SJSA1 (cell line): ENCODE results near the gene MESP2. TPM values are rescaled to one million over a fixed set of nuclear protein-coding genes. Genes with fewer than 3 reads are reported as not detected.

Experiments used
- DNase-seq, 2 experiments: peaks; one replicate each; pipeline ENCODE4 v3.0.0-alpha.2; 2015 to 2020; ENCODE audit warnings: low spot score in 2 of 2, low read depth in 1 of 2
- H3K27ac ChIP-seq: fragments of 250-450 bp; sonication (Bioruptor Pico); 2 replicates; pipeline ENCODE4 v1.5.1; 2020; ENCODE audit warnings: mild to moderate bottlenecking, moderate library complexity
- H3K27me3 ChIP-seq: fragments of 250-450 bp; sonication (Bioruptor Pico); replicated peaks from 2 replicates; pipeline ENCODE4 v1.5.1; 2020; ENCODE audit warnings: mild to moderate bottlenecking, moderate library complexity
- H3K36me3 ChIP-seq: fragments of 250-450 bp; sonication (Bioruptor Pico); 2 replicates; pipeline ENCODE4 v1.5.1; 2020; ENCODE audit warnings: mild to moderate bottlenecking
- H3K4me1 ChIP-seq: fragments of 250-450 bp; sonication (Bioruptor Pico); replicated peaks from 2 replicates; pipeline ENCODE4 v1.6.1; 2021; ENCODE audit warnings: mild to moderate bottlenecking
- H3K4me3 ChIP-seq: fragments of 250-450 bp; sonication (Bioruptor Pico); 2 replicates; pipeline ENCODE4 v1.5.1; 2020; ENCODE audit warnings: mild to moderate bottlenecking
- H3K9me3 ChIP-seq: fragments of 250-450 bp; sonication (Bioruptor Pico); replicated peaks from 2 replicates; pipeline ENCODE4 v1.5.1; 2020; ENCODE audit warnings: mild to moderate bottlenecking
- total RNA-seq: library from RNA; depleted of rRNA; stranded (reverse); fragments of >200 nt; shearing (Covaris generic); gene quantifications from 2 replicates; pipeline ENCODE4 v1.2.3, GENCODE V29; 2014; rRNA removed

Gene MESP2
- not detected in 2 replicates for total RNA-seq

GRCh38 chr15:89776274-89777072 lies at the start of gene MESP2:
Gene MESP2 (plus strand): TSS chr15:89776332. CDS start chr15:89776358, 26 bp downstream.
- Histone ChIP-seq H3K27ac (no peak within 1 kb of the TSS), H3K9me3 (no peaks in the 10 kb centered on the region)

GRCh38 chr15:89728254-89728653 lies 47.9 kb upstream of the MESP2 start:
- H3K4me3 ChIP-seq, result no peak overlapping the region
- H3K27me3 ChIP-seq, result 0 out of 2 replicates have a peak, but pooled peaks cover 4% of the 10 kb centered on the region
- H3K4me1 ChIP-seq, result no peaks in the 10 kb centered on the region
- no peak overlapping the region for H3K27ac ChIP-seq
- H3K9me3 ChIP-seq, result no peaks in the 10 kb centered on the region; the same call in 1 of the 2 replicates
- no peak for DNase-seq
- no peaks in the 10 kb centered on the region for H3K36me3 ChIP-seq

More at GRCh38 chr15:89776274-89777072, at the start of gene MESP2:
- peak within 1 kb of the TSS; percentile 24 for H3K4me3 ChIP-seq
- no peaks in the 10 kb centered on the region for H3K27me3 ChIP-seq
- no peaks in the 10 kb centered on the region for H3K36me3 ChIP-seq
- DNase-seq, result peak; percentile 77 to 92
- H3K4me1 ChIP-seq, result peaks cover 18% of the 10 kb centered on the region

GRCh38 chr15:89731275-89731674 lies 44.9 kb upstream of the MESP2 start:
- Histone ChIP-seq H3K27me3 (peaks cover 11% of the 10 kb centered on the region; the same call in 1 of the 2 replicates), H3K9me3 (no peaks in the 10 kb centered on the region), H3K4me3 (no peak overlapping the region), H3K36me3 (no peaks in the 10 kb centered on the region), H3K27ac (no peak overlapping the region), H3K4me1 (no peaks in the 10 kb centered on the region)
- no peak for DNase-seq

GRCh38 chr15:89732451-89733172 lies 43.5 kb upstream of the MESP2 start:
- Histone ChIP-seq H3K36me3 (no peaks in the 10 kb centered on the region), H3K9me3 (no peaks in the 10 kb centered on the region), H3K4me3 (no peak overlapping the region), H3K27me3 (peaks cover 11% of the 10 kb centered on the region; the same call in 1 of the 2 replicates), H3K27ac (no peak overlapping the region), H3K4me1 (no peaks in the 10 kb centered on the region)
- no peak for DNase-seq

- H3K27me3 ChIP-seq, result peaks cover 11% of the 10 kb centered on the region; the same call in 1 of the 2 replicates
Observed at GRCh38 chr15:89735773-89736172, 40.4 kb upstream of the MESP2 start.

GRCh38 chr15:89740137-89740536 lies 36.0 kb upstream of the MESP2 start:
- peak; percentile 62 to 63 for DNase-seq
- Histone ChIP-seq H3K9me3 (no peaks in the 10 kb centered on the region), H3K4me3 (no peak overlapping the region), H3K36me3 (no peaks in the 10 kb centered on the region), H3K4me1 (no peaks in the 10 kb centered on the region), H3K27me3 (peaks cover 1% of the 10 kb centered on the region; the same call in 1 of the 2 replicates), H3K27ac (no peak overlapping the region)

More at GRCh38 chr15:89735773-89736172, 40.4 kb upstream of the MESP2 start:
- Histone ChIP-seq H3K9me3 (no peaks in the 10 kb centered on the region), H3K4me1 (no peaks in the 10 kb centered on the region), H3K4me3 (no peak overlapping the region), H3K36me3 (no peaks in the 10 kb centered on the region), H3K27ac (no peak overlapping the region)
- DNase-seq, result no peak

GRCh38 chr15:89743011-89743410 lies 33.1 kb upstream of the MESP2 start:
- Histone ChIP-seq H3K4me1 (no peaks in the 10 kb centered on the region), H3K9me3 (no peaks in the 10 kb centered on the region), H3K36me3 (no peaks in the 10 kb centered on the region), H3K4me3 (no peak overlapping the region), H3K27ac (no peak overlapping the region), H3K27me3 (no peaks in the 10 kb centered on the region)
- DNase-seq, result no peak

GRCh38 chr15:89743594-89743993 lies 32.5 kb upstream of the MESP2 start:
- Histone ChIP-seq H3K4me3 (no peak overlapping the region), H3K27me3 (no peaks in the 10 kb centered on the region), H3K4me1 (no peaks in the 10 kb centered on the region), H3K36me3 (no peaks in the 10 kb centered on the region), H3K27ac (no peak overlapping the region), H3K9me3 (no peaks in the 10 kb centered on the region)
- DNase-seq, result no peak

GRCh38 chr15:89745131-89745530 lies 31.0 kb upstream of the MESP2 start:
- Histone ChIP-seq H3K27me3 (no peaks in the 10 kb centered on the region), H3K27ac (no peak overlapping the region), H3K9me3 (no peaks in the 10 kb centered on the region), H3K36me3 (no peaks in the 10 kb centered on the region), H3K4me3 (no peak overlapping the region), H3K4me1 (peaks cover under 1% of the 10 kb centered on the region)
- no peak for DNase-seq

- no peak for DNase-seq
- H3K27me3 ChIP-seq, result no peaks in the 10 kb centered on the region
- peaks cover 7% of the 10 kb centered on the region for H3K4me1 ChIP-seq
- H3K36me3 ChIP-seq, result no peaks in the 10 kb centered on the region
- no peak overlapping the region for H3K4me3 ChIP-seq
- no peaks in the 10 kb centered on the region for H3K9me3 ChIP-seq
- H3K27ac ChIP-seq, result no peak overlapping the region
Observed at GRCh38 chr15:89745768-89746167, 30.4 kb upstream of the MESP2 start.

GRCh38 chr15:89746386-89746780 lies 29.7 kb upstream of the MESP2 start:
- H3K4me1 ChIP-seq, result peaks cover 13% of the 10 kb centered on the region
- no peaks in the 10 kb centered on the region for H3K36me3 ChIP-seq
- no peaks in the 10 kb centered on the region for H3K27me3 ChIP-seq
- H3K4me3 ChIP-seq, result no peak overlapping the region
- no peaks in the 10 kb centered on the region for H3K9me3 ChIP-seq
- no peak overlapping the region for H3K27ac ChIP-seq
- DNase-seq, result no peak

- no peak for DNase-seq
- H3K27ac ChIP-seq, result no peak overlapping the region
- H3K4me1 ChIP-seq, result peaks cover 16% of the 10 kb centered on the region
- H3K4me3 ChIP-seq, result no peak overlapping the region
- no peaks in the 10 kb centered on the region for H3K9me3 ChIP-seq
- H3K27me3 ChIP-seq, result no peaks in the 10 kb centered on the region
- no peaks in the 10 kb centered on the region for H3K36me3 ChIP-seq
Observed at GRCh38 chr15:89747708-89748682, 28.1 kb upstream of the MESP2 start.

- H3K36me3 ChIP-seq, result no peaks in the 10 kb centered on the region
- H3K27me3 ChIP-seq, result no peaks in the 10 kb centered on the region
- H3K27ac ChIP-seq, result no peak overlapping the region
- H3K9me3 ChIP-seq, result no peaks in the 10 kb centered on the region
- peaks cover 18% of the 10 kb centered on the region for H3K4me1 ChIP-seq
- DNase-seq, result no peak
- H3K4me3 ChIP-seq, result no peak overlapping the region
Observed at GRCh38 chr15:89749054-89749453, 27.1 kb upstream of the MESP2 start.
